Measurements from ENCODE around the gene AGPAT3. TPM values are rescaled to one million over a fixed set of nuclear protein-coding genes. Genes with fewer than 3 reads are reported as not detected.

The AGPAT3 gene
- total and polyA plus RNA-seq, 10 of the 15 experiments (the other 5 are each of a cell fraction or from before 2014, with no cell fraction given), result 1.2 to 110 (median 30.8) TPM

DNA sequence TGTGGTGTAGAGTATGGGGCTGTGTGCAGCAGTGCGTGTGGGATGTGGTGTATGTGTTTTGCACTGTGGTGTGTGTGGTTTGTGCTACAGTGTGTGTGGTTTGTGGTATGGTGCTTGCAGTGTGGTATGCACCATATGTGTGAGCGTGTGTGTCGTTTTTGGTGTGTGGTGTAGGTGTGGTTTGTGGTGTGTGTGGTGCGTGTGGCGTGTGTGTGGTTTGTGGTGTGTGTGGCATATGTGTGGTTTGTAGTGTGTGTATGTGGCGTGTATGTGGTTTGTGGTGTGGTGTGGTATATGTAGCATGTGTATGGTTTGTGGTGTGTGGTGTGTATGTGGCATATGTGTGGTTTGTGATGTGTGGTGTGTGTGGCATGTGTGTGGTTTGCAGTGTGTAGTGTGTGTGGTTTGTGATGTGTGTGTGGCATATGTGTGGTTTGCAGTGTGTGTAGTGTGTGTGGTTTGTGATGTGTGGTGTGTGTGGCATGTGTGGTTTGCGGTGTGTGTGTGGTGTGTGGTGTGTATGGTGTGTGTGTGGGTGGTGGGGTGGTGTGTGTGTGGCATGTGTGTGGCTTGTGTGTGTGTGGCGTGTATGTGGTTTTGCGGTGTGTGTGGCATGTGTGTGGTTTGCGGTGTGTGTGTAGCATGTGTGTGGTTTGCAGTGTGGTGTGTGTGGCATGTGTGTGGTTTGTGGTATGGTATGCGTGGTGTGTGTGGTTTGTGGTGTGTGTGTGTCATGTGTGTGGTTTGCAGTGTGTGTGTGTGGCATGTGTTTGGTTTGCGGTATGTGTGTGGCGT lies 93.5 kb downstream of the AGPAT3 start (continued):
- TF ChIP-seq, protein P1, sequence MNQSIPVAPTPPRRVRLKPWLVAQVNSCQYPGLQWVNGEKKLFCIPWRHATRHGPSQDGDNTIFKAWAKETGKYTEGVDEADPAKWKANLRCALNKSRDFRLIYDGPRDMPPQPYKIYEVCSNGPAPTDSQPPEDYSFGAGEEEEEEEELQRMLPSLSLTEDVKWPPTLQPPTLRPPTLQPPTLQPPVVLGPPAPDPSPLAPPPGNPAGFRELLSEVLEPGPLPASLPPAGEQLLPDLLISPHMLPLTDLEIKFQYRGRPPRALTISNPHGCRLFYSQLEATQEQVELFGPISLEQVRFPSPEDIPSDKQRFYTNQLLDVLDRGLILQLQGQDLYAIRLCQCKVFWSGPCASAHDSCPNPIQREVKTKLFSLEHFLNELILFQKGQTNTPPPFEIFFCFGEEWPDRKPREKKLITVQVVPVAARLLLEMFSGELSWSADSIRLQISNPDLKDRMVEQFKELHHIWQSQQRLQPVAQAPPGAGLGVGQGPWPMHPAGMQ (IDR thresholded peaks at IDR 0.05; ENCODE audit: borderline replicate concordance), result peak; percentile 96
- peak; percentile 74 to 83; a peak in 3 of 4 replicates for TF ChIP-seq BHLHE40 (IDR thresholded peaks at IDR 0.05; ENCODE audit: borderline replicate concordance in 1 of 2, low read depth in 2 of 2, low read length in 1 of 2)
- TF ChIP-seq YBX1 (IDR thresholded peaks at IDR 0.05), result no peak
- TF ChIP-seq NBN (IDR thresholded peaks at IDR 0.05), result peak; percentile 98
- 0 out of 2 replicates have a peak, but pooled peaks have one; percentile 13 for TF ChIP-seq FOXM1 (IDR thresholded peaks at IDR 0.05; ENCODE audit: low read depth, low read length)
- peak; percentile 80 for TF ChIP-seq MTA2 (IDR thresholded peaks at IDR 0.05; ENCODE audit: low read depth)
- TF ChIP-seq, protein P2, sequence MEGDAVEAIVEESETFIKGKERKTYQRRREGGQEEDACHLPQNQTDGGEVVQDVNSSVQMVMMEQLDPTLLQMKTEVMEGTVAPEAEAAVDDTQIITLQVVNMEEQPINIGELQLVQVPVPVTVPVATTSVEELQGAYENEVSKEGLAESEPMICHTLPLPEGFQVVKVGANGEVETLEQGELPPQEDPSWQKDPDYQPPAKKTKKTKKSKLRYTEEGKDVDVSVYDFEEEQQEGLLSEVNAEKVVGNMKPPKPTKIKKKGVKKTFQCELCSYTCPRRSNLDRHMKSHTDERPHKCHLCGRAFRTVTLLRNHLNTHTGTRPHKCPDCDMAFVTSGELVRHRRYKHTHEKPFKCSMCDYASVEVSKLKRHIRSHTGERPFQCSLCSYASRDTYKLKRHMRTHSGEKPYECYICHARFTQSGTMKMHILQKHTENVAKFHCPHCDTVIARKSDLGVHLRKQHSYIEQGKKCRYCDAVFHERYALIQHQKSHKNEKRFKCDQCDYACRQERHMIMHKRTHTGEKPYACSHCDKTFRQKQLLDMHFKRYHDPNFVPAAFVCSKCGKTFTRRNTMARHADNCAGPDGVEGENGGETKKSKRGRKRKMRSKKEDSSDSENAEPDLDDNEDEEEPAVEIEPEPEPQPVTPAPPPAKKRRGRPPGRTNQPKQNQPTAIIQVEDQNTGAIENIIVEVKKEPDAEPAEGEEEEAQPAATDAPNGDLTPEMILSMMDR (IDR thresholded peaks at IDR 0.05 in 2 of 3, conservative IDR thresholded peaks at IDR 0.05 in 1 of 3; ENCODE audit: control insufficient read depth in 2 of 3, extremely low read depth in 1 of 3, insufficient read depth in 1 of 3, low read depth in 3 of 3, low read length in 3 of 3), result no peak
- TF ChIP-seq, protein P3, sequence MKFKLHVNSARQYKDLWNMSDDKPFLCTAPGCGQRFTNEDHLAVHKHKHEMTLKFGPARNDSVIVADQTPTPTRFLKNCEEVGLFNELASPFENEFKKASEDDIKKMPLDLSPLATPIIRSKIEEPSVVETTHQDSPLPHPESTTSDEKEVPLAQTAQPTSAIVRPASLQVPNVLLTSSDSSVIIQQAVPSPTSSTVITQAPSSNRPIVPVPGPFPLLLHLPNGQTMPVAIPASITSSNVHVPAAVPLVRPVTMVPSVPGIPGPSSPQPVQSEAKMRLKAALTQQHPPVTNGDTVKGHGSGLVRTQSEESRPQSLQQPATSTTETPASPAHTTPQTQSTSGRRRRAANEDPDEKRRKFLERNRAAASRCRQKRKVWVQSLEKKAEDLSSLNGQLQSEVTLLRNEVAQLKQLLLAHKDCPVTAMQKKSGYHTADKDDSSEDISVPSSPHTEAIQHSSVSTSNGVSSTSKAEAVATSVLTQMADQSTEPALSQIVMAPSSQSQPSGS (IDR thresholded peaks at IDR 0.05; ENCODE audit: low read length), result peak; percentile 36; the same call in 1 of the 2 replicates
- 0 out of 2 replicates have a peak, but pooled peaks have one; percentile 45 for TF ChIP-seq ZSCAN29 (IDR thresholded peaks at IDR 0.05)
- TF ChIP-seq, protein P4, sequence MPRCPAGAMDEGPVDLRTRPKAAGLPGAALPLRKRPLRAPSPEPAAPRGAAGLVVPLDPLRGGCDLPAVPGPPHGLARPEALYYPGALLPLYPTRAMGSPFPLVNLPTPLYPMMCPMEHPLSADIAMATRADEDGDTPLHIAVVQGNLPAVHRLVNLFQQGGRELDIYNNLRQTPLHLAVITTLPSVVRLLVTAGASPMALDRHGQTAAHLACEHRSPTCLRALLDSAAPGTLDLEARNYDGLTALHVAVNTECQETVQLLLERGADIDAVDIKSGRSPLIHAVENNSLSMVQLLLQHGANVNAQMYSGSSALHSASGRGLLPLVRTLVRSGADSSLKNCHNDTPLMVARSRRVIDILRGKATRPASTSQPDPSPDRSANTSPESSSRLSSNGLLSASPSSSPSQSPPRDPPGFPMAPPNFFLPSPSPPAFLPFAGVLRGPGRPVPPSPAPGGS (IDR thresholded peaks at IDR 0.05; ENCODE audit: borderline replicate concordance, insufficient read depth, low read depth, low read length, poor library complexity, severe bottlenecking), result peak; percentile 34
- TF ChIP-seq EP300 (IDR thresholded peaks at IDR 0.05; ENCODE audit: borderline replicate concordance in 1 of 2, control insufficient read depth in 1 of 2, low read depth in 2 of 2, low read length in 2 of 2), result peak in 1 of 2 experiments; percentile 54; a peak in 2 of 4 replicates
- no peak for TF ChIP-seq HCFC1 (IDR thresholded peaks at IDR 0.05; ENCODE audit: low read length)
- no peak for TF ChIP-seq ZNF274 (IDR thresholded peaks at IDR 0.05; ENCODE audit: insufficient read depth, insufficient read length)
- TF ChIP-seq EGR1 (IDR thresholded peaks at IDR 0.05; ENCODE audit: borderline replicate concordance in 1 of 2, low read depth in 2 of 2, low read length in 2 of 2), result peak in 1 of 2 experiments; percentile 16; a peak in 1 of 3 replicates
- TF ChIP-seq, protein P5, sequence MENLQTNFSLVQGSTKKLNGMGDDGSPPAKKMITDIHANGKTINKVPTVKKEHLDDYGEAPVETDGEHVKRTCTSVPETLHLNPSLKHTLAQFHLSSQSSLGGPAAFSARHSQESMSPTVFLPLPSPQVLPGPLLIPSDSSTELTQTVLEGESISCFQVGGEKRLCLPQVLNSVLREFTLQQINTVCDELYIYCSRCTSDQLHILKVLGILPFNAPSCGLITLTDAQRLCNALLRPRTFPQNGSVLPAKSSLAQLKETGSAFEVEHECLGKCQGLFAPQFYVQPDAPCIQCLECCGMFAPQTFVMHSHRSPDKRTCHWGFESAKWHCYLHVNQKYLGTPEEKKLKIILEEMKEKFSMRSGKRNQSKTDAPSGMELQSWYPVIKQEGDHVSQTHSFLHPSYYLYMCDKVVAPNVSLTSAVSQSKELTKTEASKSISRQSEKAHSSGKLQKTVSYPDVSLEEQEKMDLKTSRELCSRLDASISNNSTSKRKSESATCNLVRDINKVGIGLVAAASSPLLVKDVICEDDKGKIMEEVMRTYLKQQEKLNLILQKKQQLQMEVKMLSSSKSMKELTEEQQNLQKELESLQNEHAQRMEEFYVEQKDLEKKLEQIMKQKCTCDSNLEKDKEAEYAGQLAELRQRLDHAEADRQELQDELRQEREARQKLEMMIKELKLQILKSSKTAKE (IDR thresholded peaks at IDR 0.05; ENCODE audit: low read depth, poor library complexity, severe bottlenecking), result no peak
- peak; percentile 46; the same call in 1 of the 2 replicates for TF ChIP-seq NR2F1 (conservative IDR thresholded peaks at IDR 0.05)
- no peak for TF ChIP-seq ASH2L (IDR thresholded peaks at IDR 0.05; ENCODE audit: borderline replicate concordance, low read depth)
- peak; percentile 85 for TF ChIP-seq NFIC (IDR thresholded peaks at IDR 0.05; ENCODE audit: low read depth, low read length)
- TF ChIP-seq DPF2 (IDR thresholded peaks at IDR 0.05), result peak; percentile 64
- TF ChIP-seq EED (IDR thresholded peaks at IDR 0.05; ENCODE audit: low read depth), result peak; percentile 94
- peak; percentile 87 for TF ChIP-seq HDGF (IDR thresholded peaks at IDR 0.05)
